GM12801 (cell line): Measurements from ENCODE around the gene MED4.

Source experiments
- CTCF ChIP-seq: IDR thresholded peaks from one replicate; pipeline ENCODE4 v1.5.1; 2011; ENCODE audit warnings: control low read depth; ENCODE audit not compliant: insufficient read length; ENCODE audit errors: extremely low read depth

Gene MED4

DNA sequence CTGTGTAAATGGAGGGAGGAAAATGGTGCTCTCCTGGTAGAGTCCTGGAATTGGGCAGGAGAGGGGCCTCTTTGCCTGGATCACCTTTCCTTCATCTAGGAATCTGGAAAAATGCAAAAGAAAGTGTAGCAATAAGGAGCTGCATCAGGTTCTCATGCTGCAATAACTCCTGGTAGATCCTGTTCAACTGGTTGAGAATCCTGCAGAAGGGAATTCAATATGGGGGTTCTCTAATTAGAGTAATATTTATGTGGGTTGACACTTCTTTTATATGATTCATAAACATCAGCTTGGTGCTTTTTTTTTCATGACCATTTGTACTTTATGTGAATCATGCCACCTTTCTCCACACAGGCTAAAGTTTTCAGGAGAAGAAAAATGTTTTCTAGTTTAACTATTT lies 66.8 kb downstream of the MED4 start:
- no peak for TF ChIP-seq CTCF
